Stimulated activated CD4-positive, alpha-beta T cell treated with anti-CD3 and anti-CD28 coated beads, Interleukin-15, amount 100 ng/mL, for 1 hour (primary cell): ENCODE results near the gene KRTAP10-11.
"Not testable (repeated sequence)": the region's sequence is repeated elsewhere in the genome, so short reads cannot be mapped to it uniquely, and the experiment has no call there.

ENCODE experiments used
- DNase-seq, 2 donors: peaks; one replicate each; pipeline ENCODE4 v3.0.0-alpha.2; 2020; ENCODE audit warnings: low read depth in 1 of 2, low spot score in 1 of 2

KRTAP10-11 gene

GRCh38 chr21:44646366-44647221, at the start of gene KRTAP10-11:
Gene KRTAP10-11 (plus strand): TSS chr21:44646414. CDS start chr21:44646459, 45 bp downstream.
- DNase-seq = not testable (repeated sequence)

- no peak for DNase-seq
These were observed 48.2 kb upstream of the KRTAP10-11 start for GRCh38 chr21:44598061-44598460.

- no peak for DNase-seq
These were observed 46.8 kb upstream of the KRTAP10-11 start for GRCh38 chr21:44599264-44600029.

GRCh38 chr21:44600118-44600978, 45.9 kb upstream of the KRTAP10-11 start, which contains the start of gene KRTAP10-7:
Gene KRTAP10-7 (plus strand): TSS chr21:44600597. CDS start chr21:44600622, 25 bp downstream.
- not testable (repeated sequence) for DNase-seq

GRCh38 chr21:44601091-44601490, 45.1 kb upstream of the KRTAP10-11 start:
- DNase-seq = not testable (repeated sequence)

GRCh38 chr21:44601596-44602462, 44.4 kb upstream of the KRTAP10-11 start:
- no peak for DNase-seq

- no peak for DNase-seq
These were observed 43.8 kb upstream of the KRTAP10-11 start for GRCh38 chr21:44602463-44602850.

- no peak for DNase-seq
These were observed 42.9 kb upstream of the KRTAP10-11 start for GRCh38 chr21:44603109-44603875.

GRCh38 chr21:44603911-44604310, 42.3 kb upstream of the KRTAP10-11 start:
- no peak for DNase-seq

GRCh38 chr21:44606495-44606894, 39.7 kb upstream of the KRTAP10-11 start:
- DNase-seq = no peak

- DNase-seq = no peak
These were observed 37.0 kb upstream of the KRTAP10-11 start for GRCh38 chr21:44609193-44609592.

- not testable (repeated sequence) for DNase-seq
These were observed 35.9 kb upstream of the KRTAP10-11 start for GRCh38 chr21:44610157-44610843.

- DNase-seq = no peak
These were observed 34.7 kb upstream of the KRTAP10-11 start for GRCh38 chr21:44611551-44611950.

GRCh38 chr21:44612029-44612486, 34.2 kb upstream of the KRTAP10-11 start, which contains the start of gene KRTAP10-8:
Gene KRTAP10-8 (plus strand): TSS chr21:44612079. CDS start chr21:44612101, 22 bp downstream.
- DNase-seq = no peak

GRCh38 chr21:44612669-44613229, 33.5 kb upstream of the KRTAP10-11 start:
- no peak for DNase-seq

GRCh38 chr21:44613386-44614155, 32.6 kb upstream of the KRTAP10-11 start:
- DNase-seq = no peak

GRCh38 chr21:44614161-44614631, 32.0 kb upstream of the KRTAP10-11 start:
- DNase-seq = no peak
